ENCODE results near the gene ZDHHC8.

DNA sequence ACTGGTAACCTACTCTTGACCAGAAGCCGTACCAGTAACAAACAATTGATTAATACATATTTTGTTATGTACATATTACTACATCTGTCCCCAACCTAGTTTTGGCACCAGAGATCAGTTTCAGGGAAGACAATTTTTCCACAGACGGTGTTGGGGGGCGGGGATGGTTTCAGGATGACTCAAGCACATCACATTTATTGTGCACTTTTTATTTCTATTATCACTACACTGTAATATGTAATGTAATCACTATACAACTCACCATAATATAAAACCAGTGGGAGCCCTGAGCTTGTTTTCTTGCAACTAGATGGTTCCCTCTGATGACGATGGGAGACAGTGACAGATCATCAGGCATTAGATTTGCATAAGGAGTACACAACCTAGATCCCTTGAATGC lies 36.1 kb upstream of the ZDHHC8 start:
- TF ChIP-seq CTCF (IDR thresholded peaks at IDR 0.05) (no peak), NR3C1 (IDR thresholded peaks at IDR 0.05) (no peak), POLR2A (IDR thresholded peaks at IDR 0.05; ENCODE audit: low read length) (no peak)

Data from A549 (cell line).